Measurements from ENCODE around the gene KRTAP29-1. TPM values are rescaled to one million over a fixed set of nuclear protein-coding genes. Genes with fewer than 3 reads are reported as not detected.
"Not testable (repeated sequence)": the region's sequence is repeated elsewhere in the genome, so short reads cannot be mapped to it uniquely, and the experiment has no call there.

KRTAP29-1 gene
- total and polyA plus RNA-seq, 2 donors (not counting 1 experiment from before 2014, with no cell fraction given) = not detected

DNA sequence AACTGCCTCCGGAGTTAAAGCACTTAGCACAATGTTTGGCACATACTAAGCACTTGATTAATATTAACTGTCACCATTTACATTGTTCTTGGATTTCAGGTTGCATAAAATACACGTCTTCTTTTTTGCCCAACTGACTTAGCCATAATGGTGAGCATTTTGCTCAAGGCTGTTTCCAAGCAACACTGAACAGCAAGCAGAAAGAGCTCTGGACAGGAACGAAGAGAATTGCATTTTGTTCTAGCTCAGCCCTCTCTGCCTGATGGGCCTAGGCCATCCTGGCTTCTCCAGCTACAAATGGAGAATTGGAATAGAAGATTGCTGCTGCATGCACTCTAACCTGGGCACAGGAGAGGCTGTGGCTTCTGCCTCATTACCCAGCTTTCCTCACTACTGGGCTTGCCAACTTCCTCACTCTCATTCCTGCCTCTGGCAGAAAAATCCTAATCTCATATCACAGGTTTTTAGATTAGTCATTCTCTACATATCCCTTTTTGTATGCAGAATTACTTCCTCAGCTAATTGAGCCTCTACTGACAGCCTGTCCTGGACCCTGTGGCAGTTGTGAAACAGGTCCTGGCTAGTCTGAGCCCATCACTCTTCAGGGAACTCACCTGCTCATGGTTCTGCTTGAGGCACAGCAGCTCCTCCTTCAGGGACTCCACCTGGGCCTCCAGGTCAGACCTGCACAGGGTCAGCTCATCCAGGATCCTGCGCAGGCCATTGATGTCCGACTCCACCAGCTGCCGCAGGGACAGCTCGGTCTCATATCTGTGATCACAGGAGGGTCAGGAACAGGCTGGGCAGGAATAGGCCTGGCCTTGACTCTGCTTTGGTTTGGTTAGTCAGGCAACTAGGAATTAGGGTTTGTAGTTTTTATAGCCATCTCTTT, 45.5 kb upstream of the KRTAP29-1 start:
- H3K9ac ChIP-seq (ENCODE audit: insufficient read depth, low read length) = no peak overlapping the region
- no peak for DNase-seq (ENCODE audit: low read depth in 2 of 2)
- H3K4me2 ChIP-seq (ENCODE audit: extremely low read depth, insufficient read depth, low read length) = no peak overlapping the region
- H2AFZ ChIP-seq (ENCODE audit: low read length) = no peak overlapping the region
- H3K36me3 ChIP-seq (ENCODE audit: control insufficient read depth, insufficient read depth, low read length) = no peaks in the 10 kb centered on the region
- no peaks in the 10 kb centered on the region for H3K4me1 ChIP-seq (ENCODE audit: control insufficient read depth, extremely low read depth, insufficient read depth, low read length)
- H3K4me3 ChIP-seq (replicated peaks in 1 of 4; ENCODE audit: control extremely low read depth in 1 of 4, insufficient read depth in 1 of 4, low read depth in 3 of 4, low read length in 4 of 4) = no peak overlapping the region
- H4K20me1 ChIP-seq (ENCODE audit: control insufficient read depth, extremely low read depth, insufficient read depth, low read length) = no peaks in the 10 kb centered on the region
- no peak overlapping the region for H3K27ac ChIP-seq (ENCODE audit: insufficient read depth, low read length)
- no peaks in the 10 kb centered on the region for H3K9me3 ChIP-seq (ENCODE audit: control insufficient read depth, insufficient read depth, low read depth, low read length)
- H3K27me3 ChIP-seq (ENCODE audit: control insufficient read depth, insufficient read depth, low read length) = peaks cover 18% of the 10 kb centered on the region
- no peaks in the 10 kb centered on the region for H3K79me2 ChIP-seq (ENCODE audit: control insufficient read depth, insufficient read depth, low read length)
- no peak for TF ChIP-seq CTCF (conservative IDR thresholded peaks at IDR 0.05 in 1 of 2, IDR thresholded peaks at IDR 0.05 in 1 of 2; ENCODE audit: low read depth in 1 of 2, low read length in 2 of 2)
- no peak for TF ChIP-seq EZH2 (IDR thresholded peaks at IDR 0.05; ENCODE audit: low read length, missing control alignments)

DNA sequence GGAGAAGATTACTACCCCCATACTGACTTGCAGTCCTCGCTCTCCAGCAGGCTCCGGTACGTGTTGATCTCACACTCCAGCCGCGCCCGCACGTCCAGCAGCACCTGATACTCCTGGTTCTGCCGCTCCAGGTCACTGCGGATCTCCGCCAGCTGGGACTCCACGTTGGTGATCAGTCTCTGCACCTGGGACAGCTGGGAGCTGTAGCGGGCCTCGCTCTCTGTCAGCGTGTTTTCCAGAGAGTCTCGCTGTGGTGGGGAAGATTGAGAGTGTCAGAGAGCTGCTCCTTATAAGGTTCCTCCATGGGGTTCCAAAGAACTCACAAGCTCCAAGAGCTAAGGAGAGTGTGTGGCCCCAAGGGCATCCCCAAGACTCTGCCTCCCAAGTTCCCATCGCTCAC, 43.8 kb upstream of the KRTAP29-1 start:
- H3K27ac ChIP-seq (ENCODE audit: insufficient read depth, low read length); H4K20me1 ChIP-seq (ENCODE audit: control insufficient read depth, extremely low read depth, insufficient read depth, low read length); H3K4me3 ChIP-seq (replicated peaks in 1 of 4; ENCODE audit: control extremely low read depth in 1 of 4, insufficient read depth in 1 of 4, low read depth in 3 of 4, low read length in 4 of 4); H3K9me3 ChIP-seq (ENCODE audit: control insufficient read depth, insufficient read depth, low read depth, low read length); H3K79me2 ChIP-seq (ENCODE audit: control insufficient read depth, insufficient read depth, low read length); H3K36me3 ChIP-seq (ENCODE audit: control insufficient read depth, insufficient read depth, low read length); H2AFZ ChIP-seq (ENCODE audit: low read length); H3K4me1 ChIP-seq (ENCODE audit: control insufficient read depth, extremely low read depth, insufficient read depth, low read length); H3K4me2 ChIP-seq (ENCODE audit: extremely low read depth, insufficient read depth, low read length); H3K9ac ChIP-seq (ENCODE audit: insufficient read depth, low read length); DNase-seq (ENCODE audit: low read depth in 2 of 2): not testable (repeated sequence)
- peaks cover 13% of the 10 kb centered on the region for H3K27me3 ChIP-seq (ENCODE audit: control insufficient read depth, insufficient read depth, low read length)

DNA sequence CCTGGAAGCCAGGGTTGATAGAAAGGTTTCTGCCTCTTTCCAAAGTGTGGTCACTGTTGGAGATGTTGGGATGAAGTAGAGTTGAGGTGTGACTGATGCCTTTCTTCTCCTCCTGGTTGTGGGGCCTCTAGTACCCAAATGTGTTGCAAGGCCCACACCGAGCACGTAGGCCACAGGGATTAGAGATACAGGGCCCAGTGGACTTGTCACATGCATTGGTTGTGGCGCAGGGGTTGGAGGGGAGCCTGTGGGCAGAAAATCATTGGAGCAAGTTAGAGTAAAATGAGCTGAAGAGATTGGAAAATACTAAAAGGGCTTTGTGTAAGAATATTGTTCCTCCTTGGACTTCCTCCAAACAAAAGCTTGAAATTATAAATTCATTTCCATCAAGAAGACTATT, 43.3 kb upstream of the KRTAP29-1 start:
- TF ChIP-seq EZH2 (IDR thresholded peaks at IDR 0.05; ENCODE audit: low read length, missing control alignments) (no peak), CTCF (conservative IDR thresholded peaks at IDR 0.05 in 1 of 2, IDR thresholded peaks at IDR 0.05 in 1 of 2; ENCODE audit: low read depth in 1 of 2, low read length in 2 of 2) (no peak)
- Histone ChIP-seq H2AFZ (ENCODE audit: low read length) (no peak overlapping the region), H3K4me2 (ENCODE audit: extremely low read depth, insufficient read depth, low read length) (no peak overlapping the region), H3K27me3 (ENCODE audit: control insufficient read depth, insufficient read depth, low read length) (peaks cover 10% of the 10 kb centered on the region), H3K27ac (ENCODE audit: insufficient read depth, low read length) (no peak overlapping the region), H3K79me2 (ENCODE audit: control insufficient read depth, insufficient read depth, low read length) (no peaks in the 10 kb centered on the region), H4K20me1 (ENCODE audit: control insufficient read depth, extremely low read depth, insufficient read depth, low read length) (no peaks in the 10 kb centered on the region), H3K9me3 (ENCODE audit: control insufficient read depth, insufficient read depth, low read depth, low read length) (no peaks in the 10 kb centered on the region), H3K4me3 (replicated peaks in 1 of 4; ENCODE audit: control extremely low read depth in 1 of 4, insufficient read depth in 1 of 4, low read depth in 3 of 4, low read length in 4 of 4) (no peak overlapping the region), H3K9ac (ENCODE audit: insufficient read depth, low read length) (no peak overlapping the region), H3K36me3 (ENCODE audit: control insufficient read depth, insufficient read depth, low read length) (no peaks in the 10 kb centered on the region), H3K4me1 (ENCODE audit: control insufficient read depth, extremely low read depth, insufficient read depth, low read length) (no peaks in the 10 kb centered on the region)
- no peak for DNase-seq (ENCODE audit: low read depth in 2 of 2)

All from fibroblast of lung (primary cell).